ENCODE measurements around the gene AREG. TPM values are rescaled to one million over a fixed set of nuclear protein-coding genes. Genes with fewer than 3 reads are reported as not detected.

The AREG gene
- total RNA-seq, 1 donor from 2014 or later, result 5.6 TPM

- DNase-seq (ENCODE audit: extremely low read depth, low read depth, low spot score), result peak; percentile 54
Observed at GRCh38 chr4:74431113-74431826, 13.7 kb upstream of the AREG start.

- DNase-seq (ENCODE audit: extremely low read depth, low read depth, low spot score), result no peak
Observed at GRCh38 chr4:74433043-74433442, 11.9 kb upstream of the AREG start.

GRCh38 chr4:74433541-74434172 is 11.3 kb upstream of the AREG start:
- DNase-seq (ENCODE audit: extremely low read depth, low read depth, low spot score), result no peak

GRCh38 chr4:74435296-74435695 is 9.6 kb upstream of the AREG start:
- DNase-seq (ENCODE audit: extremely low read depth, low read depth, low spot score), result no peak

- no peak for DNase-seq (ENCODE audit: extremely low read depth, low read depth, low spot score)
Observed at GRCh38 chr4:74437866-74438265, 7.1 kb upstream of the AREG start.

- DNase-seq (ENCODE audit: extremely low read depth, low read depth, low spot score), result no peak
Observed at GRCh38 chr4:74438661-74439060, 6.3 kb upstream of the AREG start.

- DNase-seq (ENCODE audit: extremely low read depth, low read depth, low spot score), result no peak
Observed at GRCh38 chr4:74439952-74440351, 5.0 kb upstream of the AREG start.

GRCh38 chr4:74440356-74440755 is 4.6 kb upstream of the AREG start:
- DNase-seq (ENCODE audit: extremely low read depth, low read depth, low spot score), result no peak

- no peak for DNase-seq (ENCODE audit: extremely low read depth, low read depth, low spot score)
Observed at GRCh38 chr4:74441744-74442143, 3.2 kb upstream of the AREG start.

GRCh38 chr4:74446193-74446868 is 1.4 kb downstream of the AREG start:
- DNase-seq (ENCODE audit: extremely low read depth, low read depth, low spot score), result no peak

GRCh38 chr4:74446896-74447295 is 2.0 kb downstream of the AREG start:
- no peak for DNase-seq (ENCODE audit: extremely low read depth, low read depth, low spot score)

GRCh38 chr4:74447636-74448233 is 2.8 kb downstream of the AREG start:
- no peak for DNase-seq (ENCODE audit: extremely low read depth, low read depth, low spot score)

GRCh38 chr4:74449571-74450297 is 4.8 kb downstream of the AREG start:
- DNase-seq (ENCODE audit: extremely low read depth, low read depth, low spot score), result no peak

GRCh38 chr4:74450298-74450683 is 5.4 kb downstream of the AREG start:
- no peak for DNase-seq (ENCODE audit: extremely low read depth, low read depth, low spot score)

- DNase-seq (ENCODE audit: extremely low read depth, low read depth, low spot score), result peak; percentile 39
Observed at GRCh38 chr4:74451214-74451661, 6.3 kb downstream of the AREG start.

- DNase-seq (ENCODE audit: extremely low read depth, low read depth, low spot score), result no peak
Observed at GRCh38 chr4:74453037-74453635, 8.2 kb downstream of the AREG start.

GRCh38 chr4:74453829-74454742 is 9.2 kb downstream of the AREG start:
- DNase-seq (ENCODE audit: extremely low read depth, low read depth, low spot score), result no peak

- no peak for DNase-seq (ENCODE audit: extremely low read depth, low read depth, low spot score)
Observed at GRCh38 chr4:74455361-74456055, 10.6 kb downstream of the AREG start.

Measured in glomerular endothelial cell (primary cell).